SIG-M5 treated with dmso at 0.1 percent for 504 hours (cell line): Measurements from ENCODE around the gene ST14.
"Not testable (repeated sequence)": the region's sequence is repeated elsewhere in the genome, so short reads cannot be mapped to it uniquely, and the experiment has no call there.

Source experiments
- DNase-seq: peaks from one replicate; lab custom pipeline; 2025; ENCODE audit not compliant: unreplicated experiment; lab: John Stamatoyannopoulos, UW

ST14 gene

DNA sequence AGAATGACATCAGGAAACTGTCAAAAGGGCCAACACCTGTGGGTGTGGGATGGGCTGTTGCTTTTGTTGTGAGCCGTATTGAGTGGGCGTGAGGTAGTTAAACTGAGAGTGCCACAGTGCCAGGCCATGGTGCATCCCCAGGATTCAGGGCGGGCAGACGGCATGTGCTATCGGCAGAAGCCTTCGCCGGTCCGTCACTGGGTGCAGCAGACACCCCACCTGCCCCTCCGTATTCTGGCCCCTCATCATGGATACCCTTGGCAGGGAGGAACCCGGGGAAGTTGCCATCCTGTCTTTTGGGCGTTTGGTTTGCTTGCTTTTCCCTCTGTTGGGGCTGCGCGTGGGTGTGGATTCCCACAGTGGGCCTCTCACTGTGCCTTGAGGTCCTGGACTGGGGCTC is 27.5 kb downstream of the ST14 start:
- DNase-seq = no peak

DNA sequence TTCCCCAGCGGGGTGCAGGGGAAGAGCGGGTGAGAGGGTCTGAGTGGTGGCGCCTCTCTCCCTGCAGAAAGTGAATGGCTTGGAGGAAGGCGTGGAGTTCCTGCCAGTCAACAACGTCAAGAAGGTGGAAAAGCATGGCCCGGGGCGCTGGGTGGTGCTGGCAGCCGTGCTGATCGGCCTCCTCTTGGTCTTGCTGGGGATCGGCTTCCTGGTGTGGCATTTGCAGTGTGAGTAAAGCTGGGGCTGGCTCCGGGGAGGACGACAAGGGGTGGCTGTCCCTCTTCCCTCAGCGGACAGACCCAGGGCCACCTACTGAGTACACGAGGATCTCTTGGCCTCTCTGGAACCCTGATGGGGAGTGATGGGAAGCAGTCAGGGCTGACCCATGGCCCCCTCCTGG is 28.5 kb downstream of the ST14 start:
- no peak for DNase-seq

DNA sequence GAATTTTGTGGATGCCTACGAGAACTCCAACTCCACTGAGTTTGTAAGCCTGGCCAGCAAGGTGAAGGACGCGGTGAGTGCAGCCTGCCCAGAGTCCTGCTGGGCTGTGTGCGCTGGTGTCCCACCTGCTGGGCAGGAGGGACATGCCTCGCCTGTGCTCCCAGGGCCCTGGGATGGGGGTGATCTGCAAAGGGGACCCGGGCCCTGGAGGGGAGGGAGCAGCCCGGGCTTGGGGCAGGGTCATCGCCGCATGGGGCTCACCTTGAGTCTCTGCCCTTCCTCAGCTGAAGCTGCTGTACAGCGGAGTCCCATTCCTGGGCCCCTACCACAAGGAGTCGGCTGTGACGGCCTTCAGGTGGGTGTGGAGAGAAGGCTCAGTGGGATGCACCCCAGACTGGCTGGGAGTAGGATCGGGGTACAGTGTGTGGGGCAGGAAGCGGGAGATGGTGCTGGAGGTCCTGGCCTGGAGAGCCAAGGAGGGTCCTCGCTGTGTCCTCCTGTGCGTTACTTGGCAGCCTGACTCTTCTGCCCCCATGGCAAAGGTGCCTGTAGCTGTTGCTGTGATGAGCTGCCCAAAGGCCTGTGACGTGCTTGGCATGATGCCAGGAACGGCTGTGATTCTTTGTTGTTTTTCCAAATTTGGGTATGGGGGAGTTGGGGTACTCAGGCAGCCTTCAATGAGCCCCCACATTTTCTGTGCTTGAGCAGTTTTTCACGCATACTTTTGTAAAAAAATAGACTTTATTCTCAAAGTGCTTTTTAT is 29.2 kb downstream of the ST14 start:
- DNase-seq = no peak

DNA sequence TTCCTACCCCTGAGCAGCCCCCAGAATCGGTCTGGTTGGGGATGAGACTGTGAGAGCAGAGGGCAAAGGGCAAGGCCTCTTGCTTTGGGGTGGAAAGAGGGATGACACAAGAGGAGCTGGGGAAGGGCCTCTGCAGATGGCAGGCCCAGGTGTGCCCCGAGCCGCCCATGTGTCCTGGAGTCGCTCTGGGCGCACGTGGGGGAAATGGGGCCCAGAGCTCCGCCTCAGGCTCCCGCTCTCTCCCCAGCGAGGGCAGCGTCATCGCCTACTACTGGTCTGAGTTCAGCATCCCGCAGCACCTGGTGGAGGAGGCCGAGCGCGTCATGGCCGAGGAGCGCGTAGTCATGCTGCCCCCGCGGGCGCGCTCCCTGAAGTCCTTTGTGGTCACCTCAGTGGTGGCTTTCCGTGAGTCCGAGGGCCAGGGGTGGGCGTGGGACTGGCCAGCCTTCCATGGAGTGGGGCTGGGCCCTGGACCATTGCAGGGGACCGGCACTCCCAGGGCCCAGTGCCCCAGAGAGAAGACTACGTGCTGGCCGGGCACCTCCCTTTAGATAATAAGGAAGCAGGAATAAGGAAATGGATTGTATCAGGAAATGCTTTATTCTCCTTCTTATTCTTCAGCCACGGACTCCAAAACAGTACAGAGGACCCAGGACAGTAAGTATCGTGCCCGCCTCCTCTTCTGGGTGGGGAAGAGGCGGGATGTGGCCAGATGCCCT is 30.1 kb downstream of the ST14 start:
- DNase-seq = no peak

- DNase-seq = no peak
Measured at GRCh38 chr11:130190371-130190881, 30.8 kb downstream of the ST14 start.

DNA sequence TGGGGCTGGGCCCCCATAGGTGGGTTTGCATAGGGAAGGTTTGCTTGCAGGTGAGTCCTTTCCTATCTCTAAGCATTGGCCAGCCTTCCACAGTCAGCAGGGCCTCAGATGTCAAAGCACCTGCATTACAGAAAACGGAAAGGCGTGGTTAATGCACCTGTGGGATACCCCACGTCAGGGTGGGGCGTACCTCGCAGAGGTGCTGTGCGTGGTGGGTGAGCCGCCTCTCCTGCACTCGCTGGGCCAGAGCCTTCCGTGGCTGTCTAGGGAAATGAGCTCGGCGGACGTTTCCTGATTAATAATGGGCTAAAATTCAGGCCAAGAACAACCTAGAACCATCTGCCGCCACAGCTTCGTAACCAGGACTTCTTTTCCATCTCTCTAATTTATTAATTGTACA is 32.3 kb downstream of the ST14 start:
- DNase-seq = no peak

DNA sequence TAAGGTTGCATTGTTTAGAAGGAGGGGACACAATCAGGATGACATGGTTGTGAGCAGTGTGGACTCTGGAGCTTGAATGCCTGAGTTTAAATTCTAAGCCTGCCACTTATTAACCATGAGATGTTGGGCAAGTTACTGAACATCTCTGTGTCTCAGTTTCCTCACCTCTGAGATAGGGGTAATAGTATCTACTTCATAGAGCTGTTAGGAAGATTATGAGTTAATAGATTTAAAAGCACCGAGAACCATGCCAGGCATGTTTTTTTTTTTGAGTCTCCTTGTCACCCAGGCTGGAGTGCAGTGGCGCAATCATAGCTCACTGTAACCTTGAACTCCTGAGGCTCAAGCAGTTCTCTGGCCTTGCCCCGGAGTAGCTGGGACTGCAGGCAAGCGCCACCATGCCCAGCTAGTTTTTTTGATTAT is 33.3 kb downstream of the ST14 start:
- no peak for DNase-seq

GRCh38 chr11:130193551-130193950 is 34.0 kb downstream of the ST14 start:
- DNase-seq = not testable (repeated sequence)

DNA sequence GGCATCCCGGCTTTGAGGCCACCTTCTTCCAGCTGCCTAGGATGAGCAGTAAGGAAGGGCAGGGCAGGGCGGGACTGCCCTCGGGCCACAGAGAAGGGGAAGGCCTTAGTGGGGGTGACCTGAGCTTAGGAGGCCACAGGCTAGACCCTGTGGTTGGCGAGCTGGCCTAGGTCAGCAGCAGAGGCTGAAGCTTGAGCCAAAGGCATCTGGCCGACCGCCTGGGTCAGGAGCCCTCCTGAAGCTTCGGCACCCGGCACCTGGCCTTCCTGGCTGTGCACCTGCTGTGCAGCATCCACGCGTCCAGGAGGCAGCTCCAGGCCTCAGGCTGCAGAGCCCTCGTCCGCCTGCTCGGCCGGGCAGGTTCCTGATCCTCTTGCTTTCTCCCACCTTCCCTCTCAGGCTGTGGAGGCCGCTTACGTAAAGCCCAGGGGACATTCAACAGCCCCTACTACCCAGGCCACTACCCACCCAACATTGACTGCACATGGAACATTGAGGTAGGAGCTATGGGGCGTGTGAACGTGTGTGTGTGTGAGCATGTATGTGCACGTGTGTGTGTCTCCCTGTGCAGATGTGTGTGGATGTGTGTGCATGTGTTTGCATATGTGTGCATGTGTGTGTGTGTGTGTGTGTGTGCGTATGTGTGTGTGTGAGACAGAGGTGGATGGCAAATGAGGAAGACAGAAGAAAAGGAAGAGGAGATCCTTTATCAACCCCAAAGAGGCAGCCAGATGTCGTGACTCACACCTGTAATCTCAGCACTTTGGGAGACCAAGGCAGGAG is 34.9 kb downstream of the ST14 start:
- DNase-seq = no peak

- DNase-seq = no peak
Measured at GRCh38 chr11:130197386-130198035, 37.9 kb downstream of the ST14 start.

- DNase-seq = no peak
Measured at GRCh38 chr11:130198292-130198691, 38.7 kb downstream of the ST14 start.

- DNase-seq = no peak
Measured at GRCh38 chr11:130198964-130199363, 39.4 kb downstream of the ST14 start.

- no peak for DNase-seq
Measured at GRCh38 chr11:130199792-130200191, 40.2 kb downstream of the ST14 start.

GRCh38 chr11:130201026-130201425 is 41.4 kb downstream of the ST14 start:
- DNase-seq = no peak

DNA sequence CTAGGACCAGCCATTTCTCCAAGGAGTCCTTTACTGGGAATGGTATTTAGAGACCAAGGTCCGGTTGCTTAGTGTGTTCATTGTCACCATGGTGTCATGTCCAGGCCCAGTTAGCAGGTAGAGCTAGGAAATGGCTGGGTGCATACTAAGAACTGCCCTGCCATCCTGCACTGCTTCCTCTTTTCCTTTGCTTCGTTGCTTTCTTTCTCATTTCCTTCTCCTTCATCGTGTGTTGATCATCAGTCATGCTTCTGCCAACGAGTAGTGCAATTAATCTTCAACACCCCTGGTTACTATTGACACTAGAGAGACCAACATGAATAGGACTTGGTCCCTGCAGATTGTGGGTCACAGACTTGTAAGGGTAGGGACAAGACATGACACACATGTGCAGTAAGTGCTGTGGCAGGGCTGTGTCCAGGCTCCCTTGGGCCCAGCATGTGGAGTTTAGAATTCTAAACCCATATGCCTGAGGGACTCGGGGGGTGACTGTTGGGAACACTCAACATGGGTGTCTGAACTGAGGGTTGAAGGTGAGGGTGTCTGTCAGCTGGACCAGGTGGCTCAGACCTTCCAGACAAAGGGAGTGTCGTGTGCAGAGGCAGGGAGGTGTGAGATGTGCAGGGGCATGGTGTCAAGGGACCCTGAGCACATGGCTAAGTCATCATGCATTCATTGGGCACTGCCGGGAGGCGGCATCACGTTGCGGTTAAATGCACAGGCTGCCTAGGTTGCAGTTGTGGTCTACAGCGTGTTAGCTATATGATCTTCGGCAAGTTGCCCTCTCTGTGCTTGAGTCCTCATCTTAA is 42.6 kb downstream of the ST14 start:
- DNase-seq = peak; percentile 2

GRCh38 chr11:130202818-130203689 is 43.5 kb downstream of the ST14 start:
- DNase-seq = no peak

DNA sequence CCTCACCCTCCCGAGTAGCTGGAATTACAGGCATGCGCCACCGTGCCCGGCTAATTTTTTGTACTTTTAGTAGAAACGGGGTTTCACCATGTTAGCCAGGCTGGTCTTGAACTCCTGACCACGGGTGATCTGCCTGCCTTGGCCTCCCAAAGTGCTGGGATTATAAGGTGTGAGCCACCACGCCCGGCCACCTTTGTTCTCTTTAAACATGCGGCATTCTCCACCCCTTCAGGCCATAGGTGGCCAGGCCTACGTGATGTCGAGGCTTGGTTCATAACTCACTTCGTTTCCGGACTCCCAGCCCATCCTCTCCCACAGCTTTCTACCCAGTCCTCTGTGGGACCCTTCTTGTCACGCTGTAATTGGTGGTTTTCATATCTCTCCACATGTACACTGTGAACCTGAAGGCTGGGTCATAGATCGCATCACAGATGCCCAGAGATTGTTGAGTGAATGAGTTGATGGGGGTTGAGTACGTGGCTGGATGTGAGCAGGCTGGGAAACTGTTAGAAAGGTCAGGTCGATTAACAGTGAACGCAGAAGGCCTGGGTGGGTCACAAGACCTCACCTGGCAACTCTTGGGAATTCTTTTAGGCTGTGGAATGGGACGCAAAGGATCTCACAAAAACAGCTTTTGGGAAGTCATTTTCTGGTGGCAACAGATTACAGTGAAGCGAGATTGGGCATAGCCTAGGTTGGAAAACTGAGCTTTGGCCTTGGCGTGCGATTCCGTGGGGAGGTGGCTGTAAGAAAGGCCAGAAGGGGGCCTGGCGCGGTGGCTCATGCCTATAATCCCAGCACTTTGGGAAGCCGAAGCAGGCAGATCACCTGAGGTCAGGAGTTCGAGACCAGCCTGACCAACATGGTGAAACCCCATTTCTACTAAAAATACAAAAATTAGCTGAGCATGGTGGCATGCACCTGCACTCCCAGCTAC is 44.5 kb downstream of the ST14 start:
- DNase-seq = no peak

GRCh38 chr11:130204703-130205095 is 45.1 kb downstream of the ST14 start:
- no peak for DNase-seq
